MM.1S (cell line): ENCODE results near the gene SRF.

Source experiments
- DNase-seq: peaks from one replicate; pipeline ENCODE4 v3.0.0-alpha.2; 2015
- H2AFZ ChIP-seq: fragments of 300-600 bp; sonication (generic); 2 replicates; pipeline ENCODE4 v1.6.0; 2016; ENCODE audit warnings: antibody characterized with exemption, low read length
- H3F3A ChIP-seq: fragments of 300-600 bp; sonication (generic); 2 replicates; pipeline ENCODE4 v1.6.1; 2016; ENCODE audit warnings: mild to moderate bottlenecking, antibody characterized with exemption, low read length, moderate library complexity, mixed read lengths; ENCODE audit not compliant: insufficient read depth
- H3K27ac ChIP-seq: fragments of 300-600 bp; sonication (generic); 2 replicates; pipeline ENCODE4 v1.5.1; 2016; ENCODE audit warnings: mild to moderate bottlenecking, low read length
- H3K27me3 ChIP-seq: fragments of 300-600 bp; sonication (generic); replicated peaks from 2 replicates; pipeline ENCODE4 v1.6.0; 2016; ENCODE audit warnings: low read length; ENCODE audit not compliant: insufficient read depth
- H3K36me3 ChIP-seq: fragments of 300-600 bp; sonication (generic); replicated peaks from 2 replicates; pipeline ENCODE4 v1.6.1; 2016; ENCODE audit warnings: mild to moderate bottlenecking, low read length, mixed read lengths; ENCODE audit not compliant: insufficient read depth
- H3K4me1 ChIP-seq: fragments of 300-600 bp; sonication (generic); 2 replicates; pipeline ENCODE4 v1.6.1; 2016; ENCODE audit warnings: low read length, mixed read lengths
- H3K4me2 ChIP-seq: fragments of 300-600 bp; sonication (generic); 2 replicates; pipeline ENCODE4 v1.6.0; 2016; ENCODE audit warnings: low read depth, low read length
- H3K4me3 ChIP-seq: fragments of 300-600 bp; sonication (generic); 2 replicates; pipeline ENCODE4 v1.5.1; 2016; ENCODE audit warnings: low read length, mixed read lengths
- H3K79me2 ChIP-seq: fragments of 300-600 bp; sonication (generic); 2 replicates; pipeline ENCODE4 v1.6.1; 2016; ENCODE audit warnings: mixed run types, low read length, mixed read lengths
- H3K9ac ChIP-seq: fragments of 300-600 bp; sonication (generic); 2 replicates; pipeline ENCODE4 v1.6.1; 2016; ENCODE audit warnings: low read length, mixed read lengths
- H3K9me2 ChIP-seq: fragments of 300-600 bp; sonication (generic); replicated peaks from 2 replicates; pipeline ENCODE4 v1.6.1; 2016; ENCODE audit warnings: mild to moderate bottlenecking, low read length, mixed read lengths; ENCODE audit not compliant: insufficient read depth
- H3K9me3 ChIP-seq: fragments of 300-600 bp; sonication (generic); replicated peaks from 2 replicates; pipeline ENCODE4 v1.6.1; 2016; ENCODE audit warnings: mild to moderate bottlenecking, low read length, mixed read lengths; ENCODE audit not compliant: insufficient read depth
- H4K20me1 ChIP-seq: fragments of 300-600 bp; sonication (generic); 2 replicates; pipeline ENCODE4 v1.6.1; 2016; ENCODE audit warnings: mild to moderate bottlenecking, low read length, moderate library complexity, mixed read lengths; ENCODE audit not compliant: insufficient read depth
- CTCF ChIP-seq: fragments of 300-600 bp; sonication (generic); IDR thresholded peaks from 2 replicates; pipeline ENCODE4 v1.5.1; 2016; ENCODE audit warnings: antibody characterized with exemption, low read length, mixed read lengths
- EZH2 ChIP-seq: fragments of 300-600 bp; sonication (generic); optimal IDR thresholded peaks from 2 replicates; pipeline ENCODE3; 2017; ENCODE audit warnings: low read depth, mild to moderate bottlenecking, antibody characterized with exemption, low read length, mixed read lengths
- EZH2phosphoT487 ChIP-seq: fragments of 300-600 bp; sonication (generic); IDR thresholded peaks from 2 replicates; pipeline ENCODE4 v1.6.1; 2018; ENCODE audit warnings: antibody characterized with exemption, low read length

The SRF gene

GRCh38 chr6:43196337-43196736 is 25.3 kb downstream of the SRF start:
- TF ChIP-seq EZH2, result no peak
- no peak for TF ChIP-seq CTCF
- no peak for TF ChIP-seq EZH2phosphoT487
- DNase-seq, result no peak
- no peak overlapping the region for H3K27ac ChIP-seq
- H4K20me1 ChIP-seq, result no peaks in the 10 kb centered on the region
- H3K4me2 ChIP-seq, result no peak overlapping the region
- no peak overlapping the region for H3K9ac ChIP-seq
- no peaks in the 10 kb centered on the region for H3K27me3 ChIP-seq
- H3K4me1 ChIP-seq, result no peaks in the 10 kb centered on the region
- no peak overlapping the region for H2AFZ ChIP-seq
- no peaks in the 10 kb centered on the region for H3K9me3 ChIP-seq
- no peaks in the 10 kb centered on the region for H3F3A ChIP-seq
- no peaks in the 10 kb centered on the region for H3K79me2 ChIP-seq
- no peaks in the 10 kb centered on the region for H3K36me3 ChIP-seq
- no peak overlapping the region for H3K4me3 ChIP-seq
- no peaks in the 10 kb centered on the region for H3K9me2 ChIP-seq

GRCh38 chr6:43199912-43200311 is 28.8 kb downstream of the SRF start:
- Histone ChIP-seq H4K20me1 (no peaks in the 10 kb centered on the region), H3K4me3 (no peak overlapping the region), H3K4me1 (no peaks in the 10 kb centered on the region), H3F3A (no peaks in the 10 kb centered on the region), H3K27ac (no peak overlapping the region), H3K4me2 (no peak overlapping the region), H3K36me3 (no peaks in the 10 kb centered on the region), H3K79me2 (no peaks in the 10 kb centered on the region), H3K9ac (no peak overlapping the region), H3K27me3 (no peaks in the 10 kb centered on the region), H3K9me3 (no peaks in the 10 kb centered on the region), H3K9me2 (no peaks in the 10 kb centered on the region), H2AFZ (no peak overlapping the region)
- TF ChIP-seq EZH2 (no peak), CTCF (no peak), EZH2phosphoT487 (no peak)
- no peak for DNase-seq

DNA sequence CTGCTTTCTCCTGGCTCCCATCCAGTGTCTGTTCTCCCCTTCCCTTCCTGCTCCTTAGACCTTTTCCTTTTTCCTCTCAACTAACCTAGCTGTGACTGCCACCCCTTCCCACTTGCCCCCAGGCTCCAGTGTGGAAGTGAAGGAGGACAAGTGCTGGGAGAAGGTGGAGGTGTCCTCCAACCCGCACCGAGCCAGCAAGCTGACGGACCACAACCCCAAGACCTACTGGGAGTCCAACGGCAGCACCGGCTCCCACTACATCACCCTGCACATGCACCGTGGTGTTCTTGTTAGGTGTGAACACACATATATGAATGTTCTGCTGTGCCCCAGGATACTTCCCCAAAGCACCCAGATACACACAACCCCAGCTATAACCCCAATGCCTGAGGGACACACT is 29.5 kb downstream of the SRF start:
- no peak overlapping the region for H3K9ac ChIP-seq
- H3K9me3 ChIP-seq, result no peaks in the 10 kb centered on the region
- no peaks in the 10 kb centered on the region for H3K36me3 ChIP-seq
- no peak overlapping the region for H3K4me2 ChIP-seq
- H3K79me2 ChIP-seq, result no peaks in the 10 kb centered on the region
- H3F3A ChIP-seq, result no peaks in the 10 kb centered on the region
- no peaks in the 10 kb centered on the region for H3K4me1 ChIP-seq
- no peak for TF ChIP-seq EZH2
- no peak for TF ChIP-seq CTCF
- no peak for TF ChIP-seq EZH2phosphoT487
- no peaks in the 10 kb centered on the region for H3K27me3 ChIP-seq
- H2AFZ ChIP-seq, result no peak overlapping the region
- H3K4me3 ChIP-seq, result no peak overlapping the region
- H3K27ac ChIP-seq, result no peak overlapping the region
- DNase-seq, result no peak
- H3K9me2 ChIP-seq, result no peaks in the 10 kb centered on the region
- no peaks in the 10 kb centered on the region for H4K20me1 ChIP-seq
